IMR-90 (cell line): ENCODE data around the gene STIM1. TPM values are rescaled to one million over a fixed set of nuclear protein-coding genes. Genes with fewer than 3 reads are reported as not detected.

Experiments used
- ATAC-seq: fragments of 200-7000 bp; cut with Tn5 transposase; 2 replicates; pipeline ENCODE4 v1.9.1; 2020; ENCODE audit warnings: low read depth, mild to moderate bottlenecking, moderate library complexity
- BruUV-seq: library from RNA; stranded (reverse); fragments of 400-500 nt; replicated peaks from 2 replicates; lab custom pipeline; 2021; lab: Mats Ljungman, UMichigan
- CTCF ChIA-PET: fragments of 300-600 bp; formaldehyde crosslinking; extraction: SDS; loops from one replicate; lab custom pipeline; 2021; ENCODE audit warnings: antibody characterized with exemption; lab: Yijun Ruan, JAX
- POLR2A ChIA-PET: fragments of 300-600 bp; sonication (Branson Sonifier 250); formaldehyde crosslinking; loops from one replicate; lab custom pipeline; 2022; ENCODE audit warnings: antibody characterized with exemption; ENCODE audit not compliant: unreplicated experiment; lab: Charles Lee
- DNase-seq: peaks from one replicate; pipeline ENCODE4 v3.0.0; 2013
- H2AFZ ChIP-seq: replicated peaks from 2 replicates; pipeline ENCODE3; 2013; ENCODE audit warnings: low read length, mild to moderate bottlenecking; ENCODE audit not compliant: poor library complexity
- H2AK5ac ChIP-seq: 2 replicates; pipeline ENCODE4 v1.6.1; 2013; ENCODE audit warnings: low read depth, low read length, inconsistent platforms
- H2AK9ac ChIP-seq: replicated peaks from 2 replicates; pipeline ENCODE3; 2013; ENCODE audit warnings: mild to moderate bottlenecking, low read depth, low read length, moderate library complexity; ENCODE audit not compliant: poor library complexity
- H2BK120ac ChIP-seq: 2 replicates; pipeline ENCODE4 v1.6.1; 2013; ENCODE audit warnings: low read depth, low read length, inconsistent platforms
- H2BK15ac ChIP-seq: 3 replicates; pipeline ENCODE4 v1.6.1; 2013; ENCODE audit warnings: low read depth, low read length, inconsistent platforms
- H2BK20ac ChIP-seq: 2 replicates; pipeline ENCODE4 v1.6.1; 2013; ENCODE audit warnings: low read depth, mild to moderate bottlenecking, inconsistent platforms, low read length, moderate library complexity
- H2BK5ac ChIP-seq: 2 replicates; pipeline ENCODE4 v1.6.1; 2013; ENCODE audit warnings: mild to moderate bottlenecking, low read depth, low read length, inconsistent platforms; ENCODE audit not compliant: poor library complexity, severe bottlenecking
- H3K14ac ChIP-seq: replicated peaks from 2 replicates; pipeline ENCODE4 v1.6.1; 2013; ENCODE audit warnings: low read depth, low read length, inconsistent platforms
- H3K18ac ChIP-seq: 2 replicates; pipeline ENCODE4 v1.6.1; 2013; ENCODE audit warnings: low read depth, low read length, control low read depth
- H3K23ac ChIP-seq: 2 replicates; pipeline ENCODE4 v1.6.1; 2013; ENCODE audit warnings: low read depth, low read length, inconsistent platforms
- H3K27ac ChIP-seq: 2 replicates; pipeline ENCODE4 v1.5.1; 2013; ENCODE audit warnings: mild to moderate bottlenecking, control low read depth, low read length; ENCODE audit not compliant: insufficient read depth
- H3K27me3 ChIP-seq: 2 replicates; pipeline ENCODE4 v1.6.1; 2013; ENCODE audit warnings: low read length; ENCODE audit not compliant: control insufficient read depth, insufficient read depth
- H3K36me3 ChIP-seq: 2 replicates; pipeline ENCODE4 v1.6.1; 2013; ENCODE audit warnings: low read length, mixed read lengths; ENCODE audit not compliant: control insufficient read depth, insufficient read depth
- H3K4ac ChIP-seq: 2 replicates; pipeline ENCODE4 v1.6.1; 2013; ENCODE audit warnings: low read depth, low read length, inconsistent platforms
- H3K4me1 ChIP-seq: 2 replicates; pipeline ENCODE4 v1.6.1; 2013; ENCODE audit warnings: low read length, mixed read lengths; ENCODE audit not compliant: control insufficient read depth, insufficient read depth
- H3K4me2 ChIP-seq: 2 replicates; pipeline ENCODE4 v1.6.1; 2013; ENCODE audit warnings: low read depth, mild to moderate bottlenecking, control low read depth, low read length, moderate library complexity
- H3K4me3 ChIP-seq: 2 replicates; pipeline ENCODE4 v1.5.1; 2013; ENCODE audit warnings: low read depth, mild to moderate bottlenecking, control low read depth, low read length, moderate library complexity; ENCODE audit not compliant: insufficient read depth
- H3K56ac ChIP-seq: 2 replicates; pipeline ENCODE4 v1.6.1; 2013; ENCODE audit warnings: low read length, inconsistent platforms; ENCODE audit not compliant: insufficient read depth; ENCODE audit errors: extremely low read depth
- H3K79me1 ChIP-seq, 2 experiments: 2 replicates each; pipeline ENCODE4 v1.6.1; 2013; ENCODE audit warnings: low read length in 2 of 2, inconsistent platforms in 1 of 2, low read depth in 1 of 2
- H3K9ac ChIP-seq: 2 replicates; pipeline ENCODE4 v1.6.1; 2013; ENCODE audit warnings: low read depth, low read length, control low read depth
- H3K9me1 ChIP-seq: 2 replicates; pipeline ENCODE4 v1.6.1; 2013; ENCODE audit warnings: low read length, inconsistent platforms; ENCODE audit not compliant: insufficient read depth
- H3K9me3 ChIP-seq: 2 replicates; pipeline ENCODE4 v1.6.1; 2013; ENCODE audit warnings: low read length; ENCODE audit not compliant: control insufficient read depth, insufficient read depth
- H4K20me1 ChIP-seq: 2 replicates; pipeline ENCODE4 v1.6.1; 2013; ENCODE audit warnings: low read length, inconsistent platforms; ENCODE audit not compliant: insufficient read depth
- H4K5ac ChIP-seq: 2 replicates; pipeline ENCODE4 v1.6.1; 2013; ENCODE audit warnings: mild to moderate bottlenecking, low read depth, low read length, control low read depth
- H4K8ac ChIP-seq, 2 experiments: 2 replicates each; pipeline ENCODE4 v1.6.1; 2013; ENCODE audit warnings: low read depth in 2 of 2, low read length in 2 of 2, control low read depth in 1 of 2, inconsistent platforms in 1 of 2
- H4K91ac ChIP-seq: 2 replicates; pipeline ENCODE4 v1.6.1; 2013; ENCODE audit warnings: low read depth, low read length, inconsistent platforms; ENCODE audit not compliant: insufficient read depth
- BHLHE40 ChIP-seq: fragments of 150-350 bp; IDR thresholded peaks from 2 replicates; pipeline ENCODE4 v1.6.1; 2016; ENCODE audit warnings: mild to moderate bottlenecking, low read depth, low read length
- CEBPB ChIP-seq: IDR thresholded peaks from 2 replicates; pipeline ENCODE4 v1.6.1; 2012; ENCODE audit warnings: low read depth, low read length, improper control_type of control experiment
- CHD1 ChIP-seq: IDR thresholded peaks from 2 replicates; pipeline ENCODE4 v1.6.1; 2012; ENCODE audit warnings: low read depth, low read length, improper control_type of control experiment
- MXI1 ChIP-seq: IDR thresholded peaks from 2 replicates; pipeline ENCODE4 v1.6.1; 2012; ENCODE audit warnings: low read depth, mild to moderate bottlenecking, low read length, moderate library complexity, borderline replicate concordance
- NFE2L2 ChIP-seq: fragments of 150-350 bp; IDR thresholded peaks from 2 replicates; pipeline ENCODE4 v1.6.1; 2016; ENCODE audit warnings: low read depth, mild to moderate bottlenecking, low read length
- POLR2A ChIP-seq: IDR thresholded peaks from 2 replicates; pipeline ENCODE4 v1.6.1; 2012; ENCODE audit warnings: mild to moderate bottlenecking, low read depth, low read length
- RAD21 ChIP-seq: IDR thresholded peaks from 2 replicates; pipeline ENCODE4 v1.6.1; 2012; ENCODE audit warnings: low read length, improper control_type of control experiment
- RFX5 ChIP-seq: IDR thresholded peaks from 2 replicates; pipeline ENCODE4 v1.8.0; 2012; ENCODE audit warnings: low read depth, mild to moderate bottlenecking, low read length, moderate library complexity
- WGBS, 2 experiments: methylation state at CpG; one replicate each; pipeline versions ENCODE4 v1.1.5 to v1.1.7; 2013; ENCODE audit warnings: missing lambda C conversion rate in 2 of 2; ENCODE audit not compliant: insufficient read length in 1 of 2; ENCODE audit errors: extremely low coverage in 2 of 2; 5-methylcytosine and 5-hydroxymethylcytosine counted together
- dilution Hi-C: fragments of 300-500 bp; cut with HindIII; formaldehyde crosslinking; loops from one replicate; pipeline ENCODE4 v1.14.3; 2018; ENCODE audit warnings: low sequenced_read_pairs; ENCODE audit not compliant: unreplicated experiment
- in situ Hi-C: fragments of 300-500 bp; cut with MboI; formaldehyde crosslinking; loops from 3 replicates; pipeline ENCODE4 v1.14.3; 2019; ENCODE audit warnings: low sequenced_read_pairs, inconsistent platforms, mixed read lengths
- intact Hi-C: fragments of 100-400 bp; cut with micrococcal nuclease; formaldehyde crosslinking; loops from 2 replicates; pipeline ENCODE4 v1.10.0; 2022
- polyA plus RNA-seq, 3 experiments: library from polyadenylated mRNA; depleted of rRNA; stranded (reverse); fragments of >200 nt; gene quantifications; 2 replicates each; pipeline ENCODE4 v1.2.3, GENCODE V29; 2012; ENCODE audit warnings: low replicate concordance in 1 of 3
- total RNA-seq: library from RNA; depleted of rRNA; stranded (reverse); fragments of >200 nt; gene quantifications from 2 replicates; pipeline ENCODE4 v1.2.3, GENCODE V29; 2012
- TF ChIP-seq, protein P1 (sequence below): conservative IDR thresholded peaks from 2 replicates; pipeline ENCODE4 v1.5.1; 2012; ENCODE audit warnings: mild to moderate bottlenecking, low read depth, low read length, improper control_type of control experiment

The STIM1 gene
- total and polyA plus RNA-seq, 2 of the 4 experiments (the other 2 are of a cell fraction), result 17.9 to 23.0 TPM

DNA sequence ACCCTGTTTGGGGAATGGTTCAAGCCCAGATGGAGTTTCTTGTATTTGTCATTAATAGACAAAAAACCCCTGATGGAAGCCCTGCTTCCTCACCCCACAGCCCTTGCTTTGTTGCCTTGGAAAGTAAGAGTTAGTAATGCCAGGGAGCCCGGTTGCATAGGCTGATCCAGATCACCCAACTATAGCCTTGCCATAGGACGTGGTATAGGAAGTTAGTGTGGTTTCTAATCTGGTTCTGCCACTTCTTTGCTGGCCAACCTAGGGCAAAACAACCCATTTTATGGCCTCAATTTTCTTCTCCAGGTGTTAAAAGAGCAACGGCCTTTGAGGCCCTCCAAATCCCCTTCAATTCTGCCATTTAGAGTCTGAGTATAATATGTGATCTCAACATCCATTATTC lies 97.9 kb downstream of the STIM1 start:
- no peaks in the 10 kb centered on the region for H3K36me3 ChIP-seq
- CTCF ChIA-PET, result no interaction called here
- H3K4me3 ChIP-seq, result no peak overlapping the region
- no peak overlapping the region for H4K8ac ChIP-seq
- no peak overlapping the region for H3K4me2 ChIP-seq
- no peak for TF ChIP-seq POLR2A
- no peak for TF ChIP-seq MXI1
- TF ChIP-seq CEBPB, result no peak
- TF ChIP-seq, protein P1, sequence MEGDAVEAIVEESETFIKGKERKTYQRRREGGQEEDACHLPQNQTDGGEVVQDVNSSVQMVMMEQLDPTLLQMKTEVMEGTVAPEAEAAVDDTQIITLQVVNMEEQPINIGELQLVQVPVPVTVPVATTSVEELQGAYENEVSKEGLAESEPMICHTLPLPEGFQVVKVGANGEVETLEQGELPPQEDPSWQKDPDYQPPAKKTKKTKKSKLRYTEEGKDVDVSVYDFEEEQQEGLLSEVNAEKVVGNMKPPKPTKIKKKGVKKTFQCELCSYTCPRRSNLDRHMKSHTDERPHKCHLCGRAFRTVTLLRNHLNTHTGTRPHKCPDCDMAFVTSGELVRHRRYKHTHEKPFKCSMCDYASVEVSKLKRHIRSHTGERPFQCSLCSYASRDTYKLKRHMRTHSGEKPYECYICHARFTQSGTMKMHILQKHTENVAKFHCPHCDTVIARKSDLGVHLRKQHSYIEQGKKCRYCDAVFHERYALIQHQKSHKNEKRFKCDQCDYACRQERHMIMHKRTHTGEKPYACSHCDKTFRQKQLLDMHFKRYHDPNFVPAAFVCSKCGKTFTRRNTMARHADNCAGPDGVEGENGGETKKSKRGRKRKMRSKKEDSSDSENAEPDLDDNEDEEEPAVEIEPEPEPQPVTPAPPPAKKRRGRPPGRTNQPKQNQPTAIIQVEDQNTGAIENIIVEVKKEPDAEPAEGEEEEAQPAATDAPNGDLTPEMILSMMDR, result no peak
- no peak for TF ChIP-seq NFE2L2
- TF ChIP-seq CHD1, result no peak
- TF ChIP-seq BHLHE40, result no peak
- TF ChIP-seq RAD21, result no peak
- no peak for TF ChIP-seq RFX5
- no peak overlapping the region for H3K23ac ChIP-seq
- no peak for ATAC-seq
- 0 out of 2 replicates have a peak, but pooled peaks cover 5% of the 10 kb centered on the region for H3K9me1 ChIP-seq
- H2BK20ac ChIP-seq, result no peak overlapping the region
- H3K14ac ChIP-seq, result no peak overlapping the region
- H3K18ac ChIP-seq, result no peak overlapping the region
- H4K91ac ChIP-seq, result no peak overlapping the region
- H3K79me1 ChIP-seq, result peaks cover 13 to 15% of the 10 kb centered on the region in 2 experiments; a peak in 3 of 4 replicates
- dilution Hi-C loops, result no loop called here
- no peak overlapping the region for H3K9ac ChIP-seq
- no peak overlapping the region for H3K56ac ChIP-seq
- H2AK5ac ChIP-seq, result no peak overlapping the region
- in situ Hi-C loops, result no loop called here
- H3K9me3 ChIP-seq, result no peaks in the 10 kb centered on the region
- no peak for DNase-seq
- no peak overlapping the region for H2BK15ac ChIP-seq
- no peaks in the 10 kb centered on the region for H3K27me3 ChIP-seq
- POLR2A ChIA-PET, result no interaction called here
- peaks cover 7% of the 10 kb centered on the region for H3K4me1 ChIP-seq
- no peak overlapping the region for H2AK9ac ChIP-seq
- H3K4ac ChIP-seq, result no peak overlapping the region
- no CpG with 5 or more reads among the region's 3 CpGs for WGBS, 2 experiments
- H2BK5ac ChIP-seq, result no peak overlapping the region
- intact Hi-C loops, result no loop called here
- no peak overlapping the region for H2BK120ac ChIP-seq
- no peaks in the 10 kb centered on the region for H4K20me1 ChIP-seq
- BruUV-seq, result no TSS peak
- no peak overlapping the region for H2AFZ ChIP-seq
- H4K5ac ChIP-seq, result no peak overlapping the region
- H3K27ac ChIP-seq, result no peak overlapping the region
